GM10266 (cell line): ENCODE measurements around the gene AP2A2.

Experiments
- DNase-seq: peaks from one replicate; pipeline ENCODE4 v3.0.0; 2012; ENCODE audit errors: extremely low spot score
- CTCF ChIP-seq: IDR thresholded peaks from 2 replicates; pipeline ENCODE4 v1.5.1; 2012; ENCODE audit warnings: mild to moderate bottlenecking, low read depth; ENCODE audit not compliant: control insufficient read depth, insufficient read depth; ENCODE audit errors: missing control alignments

The AP2A2 gene

DNA sequence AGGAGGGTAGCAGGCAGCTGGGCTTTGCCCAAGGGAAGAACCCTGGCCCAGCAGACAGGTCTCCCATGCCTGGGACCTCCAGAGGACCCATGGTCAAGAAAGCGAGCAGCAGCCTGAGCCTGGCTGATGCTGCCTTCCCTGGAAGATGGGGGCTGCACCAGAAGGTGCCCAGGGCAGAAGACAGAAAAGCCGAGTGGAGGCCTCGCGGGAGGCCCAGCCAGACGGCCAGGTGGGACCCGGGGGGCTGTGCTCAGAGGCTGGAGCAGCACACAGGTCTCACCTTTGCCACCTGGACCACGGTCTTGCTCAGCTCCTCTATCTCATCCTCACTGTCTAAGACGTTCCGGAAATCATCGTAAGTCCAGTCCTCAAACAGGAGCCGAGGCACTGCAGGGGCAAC is 25.9 kb upstream of the AP2A2 start:
- no peak for DNase-seq
- no peak for TF ChIP-seq CTCF

DNA sequence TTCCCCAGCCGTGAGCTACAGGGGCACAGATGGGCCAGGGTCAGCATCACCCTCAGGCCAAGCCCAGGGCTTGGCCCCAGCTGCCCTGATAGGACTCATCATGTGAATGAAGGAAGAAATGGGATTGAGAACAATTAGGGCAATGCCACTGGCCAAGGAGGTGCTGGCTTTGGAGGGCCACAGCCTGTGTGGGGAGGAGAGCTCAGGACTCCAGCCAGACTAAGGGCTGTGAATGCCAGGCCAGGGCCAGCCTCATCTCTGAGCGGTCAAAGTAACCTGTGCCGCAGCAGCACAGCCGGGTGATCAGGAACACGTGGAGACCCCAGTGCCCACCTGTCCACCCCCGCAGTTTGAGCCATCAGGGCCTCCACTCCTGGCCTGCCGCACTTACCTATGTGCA is 25.1 kb upstream of the AP2A2 start:
- DNase-seq: no peak
- TF ChIP-seq CTCF: no peak

DNA sequence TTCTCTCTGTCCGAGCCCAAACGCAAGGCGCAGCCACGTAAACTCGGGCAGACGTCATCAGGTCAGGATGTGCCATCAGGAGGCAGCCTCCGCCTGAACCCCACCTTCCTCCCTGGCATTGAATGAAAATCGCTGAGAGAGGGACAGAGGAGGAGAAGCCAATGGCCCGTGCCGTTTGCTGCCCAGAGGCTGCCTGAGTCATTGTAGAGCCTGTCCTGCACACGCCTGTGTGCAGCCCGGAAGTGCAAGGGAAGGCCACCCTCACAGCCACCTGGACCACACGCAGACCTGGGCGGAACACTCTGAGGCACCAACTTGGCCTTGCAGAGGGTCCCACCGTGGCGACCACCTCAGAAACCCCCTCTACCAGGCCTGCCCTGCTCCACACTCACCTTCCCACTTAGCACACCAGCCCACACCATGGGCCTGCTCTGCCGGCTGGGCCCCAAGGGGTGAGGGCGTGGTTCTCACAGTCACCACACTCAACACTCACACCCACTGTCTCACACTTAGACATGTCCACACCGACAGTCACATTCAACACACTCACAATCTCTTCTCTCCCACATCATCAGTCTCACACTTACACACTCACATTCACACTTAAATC is 24.1 kb upstream of the AP2A2 start:
- TF ChIP-seq CTCF: no peak
- no peak for DNase-seq

GRCh38 chr11:904380-904779 is 21.3 kb upstream of the AP2A2 start:
- no peak for DNase-seq

DNA sequence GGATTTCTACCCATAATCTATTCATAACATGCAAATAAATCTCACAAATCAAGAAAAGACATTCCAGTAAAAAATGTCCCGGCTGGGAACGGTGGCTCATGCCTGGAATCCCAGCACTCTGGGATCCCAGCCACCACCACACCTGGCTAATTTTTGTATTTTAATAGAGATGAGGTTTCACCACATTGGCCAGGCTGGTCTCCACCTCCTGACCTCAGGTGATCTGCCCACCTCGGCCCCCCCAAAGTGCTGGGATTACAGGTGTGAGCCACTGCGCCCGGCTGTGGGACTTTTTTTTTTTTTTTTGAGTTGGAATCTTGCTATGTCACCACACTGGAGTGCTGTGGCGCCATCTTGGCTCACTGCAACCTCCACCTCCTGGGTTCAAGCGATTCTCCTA is 19.7 kb upstream of the AP2A2 start:
- no peak for DNase-seq
- no peak for TF ChIP-seq CTCF

More at GRCh38 chr11:904380-904779, 21.3 kb upstream of the AP2A2 start:
- TF ChIP-seq CTCF: no peak

DNA sequence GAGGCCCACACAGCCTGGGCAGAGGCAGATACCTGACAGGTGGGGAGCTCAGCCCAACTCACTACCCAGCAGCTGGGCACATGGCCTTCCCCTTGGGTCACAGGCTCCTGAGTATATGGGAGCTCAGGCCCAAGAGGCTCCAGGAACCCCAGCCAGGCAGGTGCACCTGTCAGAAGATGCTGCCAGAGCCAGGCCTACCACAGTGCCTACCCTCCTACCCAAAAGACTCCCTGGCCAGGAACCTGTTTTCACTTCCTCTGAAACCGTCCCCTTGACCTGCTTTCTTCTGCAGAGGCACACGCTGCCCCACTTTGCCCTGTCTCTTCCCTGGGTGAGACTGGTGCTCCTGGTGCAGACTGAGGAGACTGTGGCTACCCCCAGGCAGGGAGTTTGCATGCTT is 18.0 kb upstream of the AP2A2 start:
- no peak for TF ChIP-seq CTCF
- no peak for DNase-seq

DNA sequence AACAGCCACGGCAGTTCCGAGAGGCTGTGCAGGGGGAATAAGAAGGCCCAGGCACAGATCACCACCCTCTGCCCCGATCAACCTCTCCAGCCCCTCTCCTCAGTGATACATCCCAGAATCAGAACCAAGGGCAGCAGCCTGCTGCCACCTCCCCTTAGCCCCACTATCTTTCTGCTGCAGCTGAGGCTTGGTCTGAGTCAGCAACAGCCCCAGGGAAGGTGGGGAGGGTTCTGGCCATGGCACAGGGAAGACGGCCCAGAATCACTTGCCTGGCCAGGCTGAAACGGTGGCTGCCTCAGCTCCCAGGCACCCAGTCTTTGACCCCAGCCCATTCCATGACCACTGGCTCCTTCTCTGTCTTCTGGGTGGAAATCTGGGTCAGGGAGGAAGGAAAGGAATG is 17.4 kb upstream of the AP2A2 start:
- no peak for TF ChIP-seq CTCF
- DNase-seq: no peak
